GM12878 (cell line): Measurements from ENCODE around the gene FBXL14. TPM values are rescaled to one million over a fixed set of nuclear protein-coding genes. Genes with fewer than 3 reads are reported as not detected.
A peak's percentile ranks its signal among the peaks of the same experiment; 100 is the strongest.

Experiments used
- DPF2 ChIP-seq: fragments of 450-650 bp; IDR thresholded peaks from 2 replicates; pipeline ENCODE4 v1.6.1; 2017; ENCODE audit warnings: mild to moderate bottlenecking
- EP300 ChIP-seq, 2 experiments: fragments of 150-350 bp in 1 of 2; IDR thresholded peaks; 2 replicates each; pipeline ENCODE4 v1.6.1; 2011 to 2012; ENCODE audit warnings: low read depth in 2 of 2, low read length in 2 of 2, borderline replicate concordance in 1 of 2, improper control_type of control experiment in 1 of 2, inconsistent platforms in 1 of 2; ENCODE audit not compliant: control insufficient read depth in 1 of 2
- IKZF1 ChIP-seq: fragments of 450-650 bp; conservative IDR thresholded peaks from 2 replicates; pipeline ENCODE4 v1.6.1; 2017; ENCODE audit warnings: antibody characterized with exemption, mild to moderate bottlenecking
- MTA3 ChIP-seq: IDR thresholded peaks from 2 replicates; pipeline ENCODE4 v1.6.1; 2012; ENCODE audit warnings: low read length, inconsistent platforms, borderline replicate concordance
- NFYA ChIP-seq: IDR thresholded peaks from 2 replicates; pipeline ENCODE4 v1.6.1; 2011; ENCODE audit warnings: low read depth, mild to moderate bottlenecking, low read length, improper control_type of control experiment, borderline replicate concordance
- YBX1 ChIP-seq: fragments of 450-650 bp; IDR thresholded peaks from 2 replicates; pipeline ENCODE4 v1.6.1; 2016; ENCODE audit warnings: antibody characterized with exemption
- ZNF384 ChIP-seq: IDR thresholded peaks from 2 replicates; pipeline ENCODE4 v1.6.1; 2012; ENCODE audit warnings: low read depth, mild to moderate bottlenecking, low read length, improper control_type of control experiment, borderline replicate concordance
- ZZZ3 ChIP-seq: IDR thresholded peaks from 2 replicates; pipeline ENCODE4 v1.6.1; 2011; ENCODE audit warnings: low read depth; ENCODE audit not compliant: control insufficient read depth, insufficient read length
- polyA plus RNA-seq, 11 experiments: library from polyadenylated mRNA; depleted of rRNA in 4 of 11; unstranded in 6 of 11; stranded (reverse) in 5 of 11; fragments of >200 nt; fragmentation: Nextera tagmentation in 4 of 11; fragmentation: Illumina TruSeq in 1 of 11; extraction: Ambion mirVana in 4 of 11; extraction: Trizol in 1 of 11; gene quantifications; 1 replicate in 1 of 11; 2 replicates in 10 of 11; pipeline versions ENCODE4 v1.2.1 to v1.2.3, GENCODE V29; 2011 to 2016; ENCODE audit warnings: inconsistent platforms in 2 of 11, missing spikeins in 2 of 11, low read depth in 1 of 11
- total RNA-seq, 4 experiments: library from RNA; depleted of rRNA in 3 of 4; stranded (reverse); fragments of >200 nt in 3 of 4; fragmentation: Illumina TruSeq in 1 of 4; extraction: Trizol in 1 of 4; gene quantifications; 2 replicates each; pipeline versions ENCODE4 v1.2.1 to v1.2.3, GENCODE V29; 2013 to 2021
- TF ChIP-seq, protein P1 (sequence below), 3 experiments: IDR thresholded peaks in 2 of 3; conservative IDR thresholded peaks in 1 of 3; 2 replicates each; pipeline ENCODE4 v1.5.1; 2011; ENCODE audit warnings: low read depth in 3 of 3, low read length in 3 of 3, mild to moderate bottlenecking in 3 of 3, control low read depth in 2 of 3, moderate library complexity in 2 of 3, inconsistent platforms in 1 of 3, mixed read lengths in 1 of 3; ENCODE audit not compliant: control insufficient read depth in 2 of 3, insufficient read depth in 1 of 3; ENCODE audit errors: extremely low read depth in 1 of 3
- TF ChIP-seq, protein P2 (sequence below): IDR thresholded peaks from 2 replicates; pipeline ENCODE4 v1.6.1; 2011; ENCODE audit warnings: low read depth, low read length, improper control_type of control experiment, borderline replicate concordance

The FBXL14 gene
- total and polyA plus RNA-seq, 10 of the 15 experiments (the other 5 are each of a cell fraction or from before 2014, with no cell fraction given): 0.44 to 19.0 (median 2.9) TPM

DNA sequence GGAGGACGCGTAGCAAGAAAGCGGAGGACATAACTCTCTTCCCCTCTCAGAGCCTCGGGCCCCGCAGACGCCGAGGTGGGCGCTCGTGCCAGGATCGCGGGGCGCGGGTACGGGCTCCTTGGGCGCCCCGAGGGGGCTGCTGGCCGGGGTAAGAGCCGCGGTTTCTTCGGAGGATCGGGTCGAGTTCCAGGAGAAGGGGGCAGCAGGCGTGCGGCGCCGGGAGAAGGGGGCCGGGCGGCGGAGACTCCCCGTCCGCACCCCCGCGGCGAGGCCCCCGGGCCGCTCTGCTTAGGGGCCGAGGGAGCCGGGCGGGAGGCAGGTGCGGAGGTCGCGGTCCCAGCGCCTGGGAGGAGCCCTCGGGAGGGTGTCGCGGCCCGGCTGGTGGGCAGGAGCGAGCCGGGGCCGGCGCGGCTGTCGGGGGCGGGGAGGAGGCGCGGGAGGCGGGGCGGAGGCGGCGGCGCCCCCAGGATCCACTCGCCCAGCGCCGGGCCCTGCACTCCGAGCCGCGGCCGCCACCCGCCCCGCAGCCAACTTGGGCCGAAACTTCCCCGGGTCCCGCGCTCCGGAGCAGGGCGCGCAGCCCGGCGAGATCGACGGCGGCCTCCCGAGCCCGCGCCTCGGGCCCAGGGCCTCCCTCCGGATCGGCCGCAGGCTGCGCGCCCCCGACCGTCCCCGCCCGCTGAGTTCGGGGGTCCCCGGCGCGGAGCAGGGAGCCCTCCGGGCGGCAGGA is 64.4 kb downstream of the FBXL14 start (continued):
- TF ChIP-seq YBX1: no peak
- TF ChIP-seq ZNF384: no peak
- TF ChIP-seq, protein P1, sequence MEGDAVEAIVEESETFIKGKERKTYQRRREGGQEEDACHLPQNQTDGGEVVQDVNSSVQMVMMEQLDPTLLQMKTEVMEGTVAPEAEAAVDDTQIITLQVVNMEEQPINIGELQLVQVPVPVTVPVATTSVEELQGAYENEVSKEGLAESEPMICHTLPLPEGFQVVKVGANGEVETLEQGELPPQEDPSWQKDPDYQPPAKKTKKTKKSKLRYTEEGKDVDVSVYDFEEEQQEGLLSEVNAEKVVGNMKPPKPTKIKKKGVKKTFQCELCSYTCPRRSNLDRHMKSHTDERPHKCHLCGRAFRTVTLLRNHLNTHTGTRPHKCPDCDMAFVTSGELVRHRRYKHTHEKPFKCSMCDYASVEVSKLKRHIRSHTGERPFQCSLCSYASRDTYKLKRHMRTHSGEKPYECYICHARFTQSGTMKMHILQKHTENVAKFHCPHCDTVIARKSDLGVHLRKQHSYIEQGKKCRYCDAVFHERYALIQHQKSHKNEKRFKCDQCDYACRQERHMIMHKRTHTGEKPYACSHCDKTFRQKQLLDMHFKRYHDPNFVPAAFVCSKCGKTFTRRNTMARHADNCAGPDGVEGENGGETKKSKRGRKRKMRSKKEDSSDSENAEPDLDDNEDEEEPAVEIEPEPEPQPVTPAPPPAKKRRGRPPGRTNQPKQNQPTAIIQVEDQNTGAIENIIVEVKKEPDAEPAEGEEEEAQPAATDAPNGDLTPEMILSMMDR (IDR thresholded peaks at IDR 0.05 in 2 of 3, conservative IDR thresholded peaks at IDR 0.05 in 1 of 3; ENCODE audit: control insufficient read depth in 2 of 3, extremely low read depth in 1 of 3, insufficient read depth in 1 of 3, low read depth in 3 of 3, low read length in 3 of 3): no peak
- TF ChIP-seq NFYA: no peak
- no peak for TF ChIP-seq MTA3
- TF ChIP-seq ZZZ3: no peak
- TF ChIP-seq, protein P2, sequence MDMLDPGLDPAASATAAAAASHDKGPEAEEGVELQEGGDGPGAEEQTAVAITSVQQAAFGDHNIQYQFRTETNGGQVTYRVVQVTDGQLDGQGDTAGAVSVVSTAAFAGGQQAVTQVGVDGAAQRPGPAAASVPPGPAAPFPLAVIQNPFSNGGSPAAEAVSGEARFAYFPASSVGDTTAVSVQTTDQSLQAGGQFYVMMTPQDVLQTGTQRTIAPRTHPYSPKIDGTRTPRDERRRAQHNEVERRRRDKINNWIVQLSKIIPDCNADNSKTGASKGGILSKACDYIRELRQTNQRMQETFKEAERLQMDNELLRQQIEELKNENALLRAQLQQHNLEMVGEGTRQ: no peak
- peak; percentile 82 for TF ChIP-seq IKZF1
- TF ChIP-seq DPF2: peak; percentile 60; the same call in 1 of the 2 replicates
- no peak for TF ChIP-seq EP300 (IDR thresholded peaks at IDR 0.05; ENCODE audit: borderline replicate concordance in 1 of 2, control insufficient read depth in 1 of 2, low read depth in 2 of 2, low read length in 2 of 2)
